Keratinocyte (primary cell): Measurements from ENCODE around the gene CD96. TPM values are rescaled to one million over a fixed set of nuclear protein-coding genes. Genes with fewer than 3 reads are reported as not detected.

Experiments used
- DNase-seq: peaks from one replicate; pipeline ENCODE4 v3.0.0-alpha.2; 2011; ENCODE audit warnings: low read depth, missing footprints, low spot score
- FAIRE-seq: peaks from 2 replicates; lab custom pipeline; 2011; peaks lifted over from hg19 to GRCh38; lab: Jason Lieb, UNC
- H2AFZ ChIP-seq: 2 replicates; pipeline ENCODE4 v1.6.0; 2012; ENCODE audit warnings: low read length, control low read depth, inconsistent platforms; ENCODE audit not compliant: control insufficient read depth
- H3K27ac ChIP-seq: 2 replicates; pipeline ENCODE4 v1.5.1; 2011; ENCODE audit warnings: low read length; ENCODE audit not compliant: control insufficient read depth, insufficient read depth
- H3K27me3 ChIP-seq: 3 replicates; pipeline ENCODE4 v1.6.0; 2011; ENCODE audit warnings: low read length; ENCODE audit not compliant: control insufficient read depth, insufficient read depth; ENCODE audit errors: extremely low read depth
- H3K36me3 ChIP-seq, 2 experiments: 2 replicates in 1 of 2; 3 replicates in 1 of 2; pipeline ENCODE4 v1.5.1; 2011; ENCODE audit warnings: low read length in 2 of 2, mild to moderate bottlenecking in 1 of 2; ENCODE audit not compliant: control insufficient read depth in 2 of 2, insufficient read depth in 2 of 2; ENCODE audit errors: extremely low read depth in 1 of 2
- H3K4me1 ChIP-seq: 3 replicates; pipeline ENCODE4 v1.5.1; 2011; ENCODE audit warnings: low read length; ENCODE audit not compliant: control insufficient read depth, insufficient read depth; ENCODE audit errors: extremely low read depth
- H3K4me2 ChIP-seq: 3 replicates; pipeline ENCODE4 v1.6.0; 2011; ENCODE audit warnings: low read depth, low read length; ENCODE audit not compliant: control insufficient read depth, insufficient read depth; ENCODE audit errors: extremely low read depth
- H3K4me3 ChIP-seq, 3 experiments: fragments of 200-600 bp in 1 of 3; sonication (generic) in 1 of 3; 2 replicates in 2 of 3; 3 replicates in 1 of 3; pipeline ENCODE4 v1.5.1; 2011 to 2016; ENCODE audit warnings: low read length in 3 of 3, mild to moderate bottlenecking in 3 of 3, control low read depth in 2 of 3, inconsistent platforms in 1 of 3, low read depth in 1 of 3, mixed read lengths in 1 of 3, mixed run types in 1 of 3, moderate library complexity in 1 of 3; ENCODE audit not compliant: control insufficient read depth in 2 of 3, insufficient read depth in 2 of 3; ENCODE audit errors: extremely low read depth in 1 of 3
- H3K79me2 ChIP-seq: 2 replicates; pipeline ENCODE4 v1.6.0; 2012; ENCODE audit warnings: low read length; ENCODE audit not compliant: control insufficient read depth, insufficient read depth
- H3K9ac ChIP-seq: 3 replicates; pipeline ENCODE4 v1.6.0; 2011; ENCODE audit warnings: low read length; ENCODE audit not compliant: control insufficient read depth, insufficient read depth; ENCODE audit errors: extremely low read depth
- H3K9me1 ChIP-seq: 3 replicates; pipeline ENCODE4 v1.6.0; 2011; ENCODE audit warnings: low read length; ENCODE audit not compliant: control insufficient read depth, insufficient read depth; ENCODE audit errors: extremely low read depth
- H3K9me3 ChIP-seq: 2 replicates; pipeline ENCODE4 v1.5.1; 2012; ENCODE audit warnings: low read depth, low read length; ENCODE audit not compliant: control insufficient read depth
- H4K20me1 ChIP-seq: 3 replicates; pipeline ENCODE4 v1.6.0; 2011; ENCODE audit warnings: low read length; ENCODE audit not compliant: control insufficient read depth, insufficient read depth; ENCODE audit errors: extremely low read depth
- CTCF ChIP-seq, 3 experiments: IDR thresholded peaks in 1 of 3; conservative IDR thresholded peaks in 1 of 3; optimal IDR thresholded peaks in 1 of 3; 2 replicates in 2 of 3; 3 replicates in 1 of 3; pipeline versions ENCODE3 to v1.5.1; 2011; ENCODE audit warnings: low read length in 3 of 3, mild to moderate bottlenecking in 3 of 3, moderate library complexity in 2 of 3, control low read depth in 1 of 3, inconsistent platforms in 1 of 3; ENCODE audit not compliant: insufficient read depth in 2 of 3; ENCODE audit errors: extremely low read depth in 1 of 3
- EZH2 ChIP-seq: IDR thresholded peaks from one replicate; pipeline ENCODE4 v1.6.1; 2012; ENCODE audit warnings: inconsistent platforms, mild to moderate bottlenecking, low read length, moderate library complexity
- dilution Hi-C: fragments of 300-500 bp; cut with MboI; formaldehyde crosslinking; loops from one replicate; pipeline ENCODE4 v1.7.0; 2020; ENCODE audit warnings: low sequenced_read_pairs; ENCODE audit not compliant: extremely low pct_ligation_motif_present
- polyA plus RNA-seq, 5 experiments: library from polyadenylated mRNA; depleted of rRNA in 3 of 5; stranded (reverse) in 3 of 5; stranded (forward) in 1 of 5; unstranded in 1 of 5; fragments of >200 nt; gene quantifications; 1 replicate in 1 of 5; 2 replicates in 3 of 5; 3 replicates in 1 of 5; pipeline versions ENCODE4 v1.2.1 to v1.2.3, GENCODE V29; 2011 to 2012; ENCODE audit warnings: missing spikeins in 2 of 5, low read depth in 1 of 5, low replicate concordance in 1 of 5

Gene CD96
- polyA plus RNA-seq, 1 donor (not counting 4 experiments of a cell fraction or from before 2014, with no cell fraction given) = 0.13 TPM

- dilution Hi-C loops = no loop called here
- Histone ChIP-seq H3K79me2 (no peaks in the 10 kb centered on the region), H3K9ac (no peak overlapping the region), H4K20me1 (no peaks in the 10 kb centered on the region), H3K27ac (no peak overlapping the region), H3K4me1 (no peaks in the 10 kb centered on the region), H3K36me3 (no peaks in the 10 kb centered on the region), H3K27me3 (no peaks in the 10 kb centered on the region), H2AFZ (no peak overlapping the region), H3K9me3 (no peaks in the 10 kb centered on the region), H3K9me1 (no peaks in the 10 kb centered on the region), H3K4me3 (no peak overlapping the region), H3K4me2 (no peak overlapping the region)
- no peak for TF ChIP-seq CTCF (optimal IDR thresholded peaks at IDR 0.05 in 1 of 3, IDR thresholded peaks at IDR 0.05 in 1 of 3, conservative IDR thresholded peaks at IDR 0.05 in 1 of 3; ENCODE audit: extremely low read depth in 1 of 3, insufficient read depth in 2 of 3, low read length in 3 of 3)
- no peak for TF ChIP-seq EZH2
- no peak for FAIRE-seq
- DNase-seq = no peak
Observed at GRCh38 chr3:111517801-111518200, 24.2 kb upstream of the CD96 start.

DNA sequence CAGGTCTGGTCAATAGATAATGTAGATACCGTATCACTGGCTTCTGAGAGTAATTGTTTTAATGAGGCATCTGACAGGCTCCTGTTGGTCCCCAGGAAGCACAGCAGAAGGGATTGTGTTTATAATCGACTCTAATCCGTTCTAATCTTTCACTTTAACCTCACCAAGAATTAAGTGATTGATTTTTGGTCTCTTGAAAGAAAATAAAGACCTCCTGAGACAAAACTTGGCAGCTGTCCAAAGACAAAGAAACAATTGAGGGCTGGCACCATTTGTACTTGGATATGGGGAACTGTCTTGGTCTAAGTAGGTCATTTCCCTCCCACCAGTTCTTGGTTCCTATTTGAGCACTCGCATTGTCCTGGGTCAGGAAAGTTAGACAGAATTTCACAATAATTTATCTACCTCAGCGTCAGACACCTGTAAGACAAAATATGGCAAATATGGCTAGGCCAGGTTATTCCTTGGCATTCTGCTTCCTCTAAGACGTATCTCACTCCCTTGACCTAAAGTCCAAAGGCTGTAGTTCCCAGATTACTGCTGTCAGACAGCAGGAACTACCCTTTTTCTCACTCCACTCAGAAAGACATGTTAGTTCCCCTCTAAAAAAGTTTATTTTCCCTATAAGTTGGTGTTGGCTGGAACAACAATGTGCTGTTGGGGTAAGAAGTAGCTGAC is 22.7 kb upstream of the CD96 start:
- Histone ChIP-seq H2AFZ (no peak overlapping the region), H3K27me3 (no peaks in the 10 kb centered on the region), H3K4me3 (no peak overlapping the region), H3K27ac (no peak overlapping the region), H3K79me2 (no peaks in the 10 kb centered on the region), H3K9me1 (no peaks in the 10 kb centered on the region), H3K9ac (no peak overlapping the region), H3K36me3 (no peaks in the 10 kb centered on the region), H3K4me2 (no peak overlapping the region), H4K20me1 (no peaks in the 10 kb centered on the region), H3K9me3 (no peaks in the 10 kb centered on the region), H3K4me1 (no peaks in the 10 kb centered on the region)
- FAIRE-seq = no peak
- dilution Hi-C loops = no loop called here
- no peak for DNase-seq
- no peak for TF ChIP-seq EZH2
- no peak for TF ChIP-seq CTCF (optimal IDR thresholded peaks at IDR 0.05 in 1 of 3, IDR thresholded peaks at IDR 0.05 in 1 of 3, conservative IDR thresholded peaks at IDR 0.05 in 1 of 3; ENCODE audit: extremely low read depth in 1 of 3, insufficient read depth in 2 of 3, low read length in 3 of 3)
